ENCODE data around the gene EPB41L2.
"Not testable (repeated sequence)": the region's sequence is repeated elsewhere in the genome, so short reads cannot be mapped to it uniquely, and the experiment has no call there.

EPB41L2 gene

DNA sequence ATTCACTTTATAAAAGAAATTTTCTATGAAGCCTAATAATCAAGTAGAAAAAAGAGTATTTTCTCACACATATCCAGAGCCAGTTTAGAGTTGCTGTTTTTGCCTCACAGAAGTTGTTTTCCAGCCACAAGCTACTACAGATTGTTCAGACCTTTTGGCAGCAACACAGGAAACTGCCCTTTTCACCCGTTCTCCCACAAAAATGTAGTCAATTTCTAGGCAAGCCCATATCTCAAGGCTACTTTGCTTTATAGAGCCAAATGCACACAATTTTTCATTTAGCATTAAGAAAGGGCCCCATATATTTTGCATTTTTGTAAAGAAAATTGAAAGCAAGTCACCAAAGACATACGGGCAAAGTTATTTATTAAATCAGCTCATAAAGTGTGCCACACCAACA is 49.5 kb downstream of the EPB41L2 start:
- in situ Hi-C loops (cut with HindIII; ENCODE audit: low sequenced_read_pairs): no loop called here
- DNase-seq (ENCODE audit: low read depth, low spot score): peak; percentile 91
- TF ChIP-seq CTCF (IDR thresholded peaks at IDR 0.05; ENCODE audit: low read depth, low read length): no peak
- H3K4me3 ChIP-seq (ENCODE audit: low read depth, low read length): no peak overlapping the region

DNA sequence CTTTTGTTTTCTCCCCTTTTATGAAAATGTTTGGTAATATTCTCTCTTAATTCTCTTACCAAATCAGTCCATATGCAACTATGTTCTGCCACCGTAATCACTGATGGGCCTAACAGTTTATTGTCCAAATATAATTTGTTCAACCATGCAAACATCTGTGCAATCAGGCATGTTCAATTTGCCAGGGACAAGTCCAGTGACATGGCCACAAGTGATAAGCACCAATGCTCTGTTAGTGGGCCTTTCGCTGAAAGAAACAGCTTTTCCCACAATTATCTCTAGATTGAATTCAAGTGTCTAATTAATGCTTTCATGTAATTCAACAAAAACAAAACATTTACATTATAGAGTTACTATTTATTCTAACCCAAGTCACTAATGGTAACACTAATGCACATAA is 53.3 kb downstream of the EPB41L2 start:
- no peak for DNase-seq (ENCODE audit: low read depth, low spot score)
- in situ Hi-C loops (cut with HindIII; ENCODE audit: low sequenced_read_pairs): no loop called here
- no peak for TF ChIP-seq CTCF (IDR thresholded peaks at IDR 0.05; ENCODE audit: low read depth, low read length)
- no peak overlapping the region for H3K4me3 ChIP-seq (ENCODE audit: low read depth, low read length)

DNA sequence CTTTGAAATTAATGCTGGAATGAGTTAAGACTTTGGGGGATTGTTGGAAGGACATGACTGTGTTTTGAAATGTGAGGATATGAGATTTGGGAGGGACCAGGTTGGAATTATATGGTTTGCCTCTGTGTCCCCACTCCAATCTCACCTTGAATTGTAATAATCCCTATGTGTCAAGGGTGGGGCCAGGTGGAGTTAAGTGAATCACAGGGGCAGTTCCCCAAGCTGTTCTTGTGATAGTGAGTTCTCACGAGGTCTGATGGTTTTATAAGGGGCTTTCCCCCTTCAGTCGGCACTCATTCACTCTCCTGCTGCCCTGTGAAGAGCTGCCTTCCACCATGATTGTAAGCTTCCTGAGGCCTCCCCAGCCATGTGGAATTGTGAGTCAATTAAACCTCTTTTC is 54.1 kb downstream of the EPB41L2 start:
- DNase-seq (ENCODE audit: low read depth, low spot score); in situ Hi-C loops (cut with HindIII; ENCODE audit: low sequenced_read_pairs); H3K4me3 ChIP-seq (ENCODE audit: low read depth, low read length): not testable (repeated sequence)

DNA sequence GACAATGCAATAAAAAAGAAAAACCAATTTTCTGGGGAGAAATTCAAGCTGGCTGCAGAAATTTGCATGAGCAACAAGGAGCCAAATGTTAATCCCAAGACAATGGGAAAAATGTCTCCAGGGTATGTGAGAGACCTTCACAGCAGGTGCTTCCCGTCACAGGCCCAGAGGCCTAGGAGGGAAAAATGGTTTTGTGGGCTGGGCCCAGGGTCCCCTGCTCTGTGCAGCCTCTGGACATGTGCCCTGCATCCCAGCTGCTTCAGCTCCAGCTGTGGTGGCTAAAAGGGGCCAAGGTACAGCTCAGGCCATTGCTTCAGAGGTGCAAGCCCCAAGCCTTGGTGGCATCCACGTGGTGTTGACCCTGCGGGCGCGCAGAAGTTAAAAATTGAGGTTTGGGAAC is 55.1 kb downstream of the EPB41L2 start:
- H3K4me3 ChIP-seq (ENCODE audit: low read depth, low read length); in situ Hi-C loops (cut with HindIII; ENCODE audit: low sequenced_read_pairs); DNase-seq (ENCODE audit: low read depth, low spot score): not testable (repeated sequence)

GRCh38 chr6:131007286-131007685 is 55.8 kb downstream of the EPB41L2 start:
- no peak for DNase-seq (ENCODE audit: low read depth, low spot score)
- in situ Hi-C loops (cut with HindIII; ENCODE audit: low sequenced_read_pairs): no loop called here
- TF ChIP-seq CTCF (IDR thresholded peaks at IDR 0.05; ENCODE audit: low read depth, low read length): no peak
- no peak overlapping the region for H3K4me3 ChIP-seq (ENCODE audit: low read depth, low read length)

DNA sequence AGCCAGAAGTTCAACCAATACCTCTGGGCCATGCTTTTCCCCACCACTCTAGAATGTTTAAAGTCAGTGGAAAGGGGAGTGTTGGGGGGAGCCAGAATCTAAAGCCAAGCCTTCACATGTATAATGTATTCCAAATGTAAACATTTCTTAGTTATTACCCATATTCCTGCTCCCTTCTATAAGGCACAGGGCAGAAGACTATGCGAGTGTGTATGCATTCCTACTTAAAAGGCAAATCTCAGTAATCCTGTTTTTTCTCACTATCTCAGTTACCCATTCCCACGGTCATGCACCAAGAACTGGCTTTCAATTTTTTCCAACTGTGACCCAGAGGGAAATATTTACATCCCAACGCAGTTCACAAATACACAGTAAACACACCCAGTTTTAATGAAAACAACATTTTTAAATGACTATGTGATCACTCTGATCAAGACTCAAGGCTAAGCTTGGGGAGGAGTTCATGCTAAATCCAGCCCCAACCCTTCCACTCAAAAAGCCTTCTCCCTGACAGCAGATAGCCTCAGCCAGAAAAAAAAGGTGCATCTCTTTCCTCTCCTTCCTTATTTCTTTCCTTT is 57.5 kb downstream of the EPB41L2 start:
- DNase-seq (ENCODE audit: low read depth, low spot score): no peak
- H3K4me3 ChIP-seq (ENCODE audit: low read depth, low read length): no peak overlapping the region
- no peak for TF ChIP-seq CTCF (IDR thresholded peaks at IDR 0.05; ENCODE audit: low read depth, low read length)
- in situ Hi-C loops (cut with HindIII; ENCODE audit: low sequenced_read_pairs): no loop called here

GRCh38 chr6:131004936-131005335 is 58.1 kb downstream of the EPB41L2 start:
- no peak for TF ChIP-seq CTCF (IDR thresholded peaks at IDR 0.05; ENCODE audit: low read depth, low read length)
- no peak for DNase-seq (ENCODE audit: low read depth, low spot score)
- no peak overlapping the region for H3K4me3 ChIP-seq (ENCODE audit: low read depth, low read length)
- in situ Hi-C loops (cut with HindIII; ENCODE audit: low sequenced_read_pairs): no loop called here

DNA sequence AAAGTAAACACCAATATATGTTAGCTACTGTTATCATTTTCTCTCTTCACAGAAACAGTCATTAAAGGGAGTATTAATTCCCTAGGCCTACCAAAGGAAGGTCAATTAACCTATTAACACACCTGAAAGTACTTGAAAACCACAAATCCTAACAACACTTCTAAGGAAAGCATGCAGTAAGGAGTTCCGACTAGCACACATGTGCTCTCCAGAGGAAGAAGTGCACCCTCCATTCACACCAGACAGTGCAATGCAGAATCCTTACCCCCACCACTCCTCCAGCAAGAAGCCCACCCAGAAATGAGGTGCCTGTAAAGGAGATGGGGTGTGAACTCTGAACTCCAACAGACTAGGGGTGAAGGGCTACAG is 58.7 kb downstream of the EPB41L2 start:
- DNase-seq (ENCODE audit: low read depth, low spot score): no peak
- no peak for TF ChIP-seq CTCF (IDR thresholded peaks at IDR 0.05; ENCODE audit: low read depth, low read length)
- H3K4me3 ChIP-seq (ENCODE audit: low read depth, low read length): no peak overlapping the region
- in situ Hi-C loops (cut with HindIII; ENCODE audit: low sequenced_read_pairs): no loop called here
